H1 (cell line): ENCODE data around the gene NR1H3. TPM values are rescaled to one million over a fixed set of nuclear protein-coding genes. Genes with fewer than 3 reads are reported as not detected.
A peak's percentile ranks its signal among the peaks of the same experiment; 100 is the strongest.

Source experiments
- SRF ChIP-seq: IDR thresholded peaks from 2 replicates; pipeline ENCODE4 v1.6.1; 2011; ENCODE audit warnings: mild to moderate bottlenecking, low read depth, low read length, moderate library complexity
- polyA plus RNA-seq, 7 experiments: library from polyadenylated mRNA; depleted of rRNA in 3 of 7; stranded (reverse) in 5 of 7; unstranded in 2 of 7; fragments of >200 nt in 5 of 7; fragments of 200-250 nt in 2 of 7; gene quantifications; 1 replicate in 5 of 7; 2 replicates in 1 of 7; 4 replicates in 1 of 7; pipeline versions ENCODE4 v1.2.1 to v1.2.3, GENCODE V29; 2011 to 2013; ENCODE audit warnings: missing spikeins in 2 of 7, mixed read lengths in 2 of 7
- total RNA-seq: library from RNA; stranded (reverse); fragmentation: NEBNext Ultra II Directional; extraction: Animal tissue kit (Norgen Biotek cat#: 25700); gene quantifications from 2 replicates; pipeline ENCODE4 v1.2.1, GENCODE V29; 2021
- TF ChIP-seq, protein P1 (sequence below): IDR thresholded peaks from 2 replicates; pipeline ENCODE4 v1.6.1; 2012; ENCODE audit warnings: inconsistent platforms

The NR1H3 gene
- total and polyA plus RNA-seq, 2 of the 8 experiments (the other 6 are each of a cell fraction or from before 2014, with no cell fraction given), result 19.9 to 42.1 TPM

DNA sequence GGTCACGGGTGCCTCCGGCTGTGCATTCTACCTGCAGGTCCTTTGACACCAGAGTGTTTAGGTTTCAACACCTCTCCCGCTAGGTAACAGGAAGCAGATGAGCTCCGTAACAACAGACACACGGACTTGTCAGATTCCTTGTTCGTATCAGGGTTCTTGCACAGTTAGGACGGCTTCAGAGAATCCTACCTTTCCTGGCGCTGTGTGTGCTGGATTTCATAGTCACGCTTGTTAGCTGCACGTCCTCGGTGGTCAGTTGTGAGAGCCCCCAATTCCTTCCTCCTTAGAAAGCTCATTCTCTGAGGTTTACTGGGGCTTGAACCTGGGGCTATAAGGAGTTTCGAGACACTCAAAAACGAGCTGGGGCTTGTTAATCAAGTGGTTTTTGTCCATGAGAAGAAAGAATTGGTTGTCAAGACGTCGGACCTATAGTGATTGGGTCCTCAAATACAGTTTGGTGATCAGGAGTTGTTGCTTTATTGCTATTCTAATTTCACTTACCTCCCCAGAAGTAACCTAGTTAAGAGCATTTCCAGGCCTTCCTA, 42.4 kb upstream of the NR1H3 start (continued):
- TF ChIP-seq, protein P1, sequence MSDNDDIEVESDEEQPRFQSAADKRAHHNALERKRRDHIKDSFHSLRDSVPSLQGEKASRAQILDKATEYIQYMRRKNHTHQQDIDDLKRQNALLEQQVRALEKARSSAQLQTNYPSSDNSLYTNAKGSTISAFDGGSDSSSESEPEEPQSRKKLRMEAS, result 0 out of 2 replicates have a peak, but pooled peaks have one; percentile 2
- TF ChIP-seq SRF, result no peak
